ENCODE measurements around the gene GAK.

GAK gene

GRCh38 chr4:887034-887763 is 44.9 kb downstream of the GAK start:
- DNase-seq (ENCODE audit: low spot score): no peak

GRCh38 chr4:886244-886643 is 45.9 kb downstream of the GAK start:
- no peak for DNase-seq (ENCODE audit: low spot score)

- DNase-seq (ENCODE audit: low spot score): no peak
Measured at GRCh38 chr4:885353-885752, 46.8 kb downstream of the GAK start.

GRCh38 chr4:884896-885295 is 47.2 kb downstream of the GAK start:
- no peak for DNase-seq (ENCODE audit: low spot score)

GRCh38 chr4:884259-884658 is 47.9 kb downstream of the GAK start:
- DNase-seq (ENCODE audit: low spot score): no peak

GRCh38 chr4:883377-884095 is 48.6 kb downstream of the GAK start:
- no peak for DNase-seq (ENCODE audit: low spot score)

- no peak for DNase-seq (ENCODE audit: low spot score)
Measured at GRCh38 chr4:882646-883045, 49.5 kb downstream of the GAK start.

GRCh38 chr4:881709-882108 is 50.4 kb downstream of the GAK start:
- DNase-seq (ENCODE audit: low spot score): no peak

GRCh38 chr4:880684-881405 is 51.3 kb downstream of the GAK start:
- no peak for DNase-seq (ENCODE audit: low spot score)

GRCh38 chr4:879729-880077 is 52.4 kb downstream of the GAK start:
- no peak for DNase-seq (ENCODE audit: low spot score)

GRCh38 chr4:878796-879728 is 53.1 kb downstream of the GAK start:
- no peak for DNase-seq (ENCODE audit: low spot score)

- DNase-seq (ENCODE audit: low spot score): no peak
Measured at GRCh38 chr4:877502-877901, 54.6 kb downstream of the GAK start.

GRCh38 chr4:876780-877179 is 55.3 kb downstream of the GAK start:
- DNase-seq (ENCODE audit: low spot score): no peak

- no peak for DNase-seq (ENCODE audit: low spot score)
Measured at GRCh38 chr4:875818-876423, 56.2 kb downstream of the GAK start.

GRCh38 chr4:874971-875817 is 56.9 kb downstream of the GAK start:
- no peak for DNase-seq (ENCODE audit: low spot score)

GRCh38 chr4:874056-874455 is 58.1 kb downstream of the GAK start:
- DNase-seq (ENCODE audit: low spot score): no peak

- no peak for DNase-seq (ENCODE audit: low spot score)
Measured at GRCh38 chr4:872241-872981, 59.7 kb downstream of the GAK start.

- DNase-seq (ENCODE audit: low spot score): no peak
Measured at GRCh38 chr4:871484-871883, 60.6 kb downstream of the GAK start.

GRCh38 chr4:870951-871350 is 61.2 kb downstream of the GAK start:
- DNase-seq (ENCODE audit: low spot score): no peak

- no peak for DNase-seq (ENCODE audit: low spot score)
Measured at GRCh38 chr4:869776-870175, 62.3 kb downstream of the GAK start.
